Measurements from ENCODE around the gene ZNF346. TPM values are rescaled to one million over a fixed set of nuclear protein-coding genes. Genes with fewer than 3 reads are reported as not detected.

The ZNF346 gene
- polyA plus RNA-seq, 1 donor from 2014 or later = 17.7 TPM

DNA sequence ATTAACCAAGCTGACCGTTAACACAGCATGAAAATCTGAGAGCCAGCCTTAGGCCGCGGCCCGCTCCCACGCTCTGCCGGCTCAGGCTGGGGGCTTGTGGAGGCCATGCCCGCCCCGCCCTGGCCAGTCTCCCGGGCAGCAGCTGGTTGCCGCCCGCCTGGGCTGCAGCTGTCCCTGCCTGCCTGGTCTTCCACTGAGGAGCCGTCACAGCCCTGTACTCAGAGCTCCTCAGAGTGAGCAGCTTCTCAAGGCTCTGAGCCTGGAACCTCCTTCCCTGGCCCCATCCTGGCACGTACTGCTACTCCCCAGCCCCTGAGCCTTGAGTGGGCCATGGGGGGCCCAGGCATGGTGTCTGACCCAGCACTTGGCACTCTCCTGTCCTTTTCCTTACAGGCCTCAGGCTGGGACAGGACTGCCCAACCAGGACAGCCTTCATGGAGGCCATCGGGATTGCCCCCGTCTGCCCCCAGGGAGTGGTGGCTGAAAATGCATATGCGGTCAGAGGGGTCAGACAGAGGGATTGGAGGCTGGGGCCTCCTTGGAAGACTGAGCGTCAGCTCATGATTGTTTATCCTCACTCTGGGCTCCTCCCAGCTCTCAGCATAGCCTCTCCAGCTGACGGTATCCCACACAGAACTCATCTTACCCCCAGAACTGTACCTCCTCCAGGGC is 76.1 kb downstream of the ZNF346 start:
- no peak overlapping the region for H3K4me3 Mint-ChIP-seq
- H3K4me1 Mint-ChIP-seq = no peaks in the 10 kb centered on the region
- no peak overlapping the region for H3K27ac Mint-ChIP-seq
- no peaks in the 10 kb centered on the region for H3K36me3 Mint-ChIP-seq
- peaks cover 4% of the 10 kb centered on the region for H3K27me3 Mint-ChIP-seq
- H3K9me3 Mint-ChIP-seq = peaks cover 0 to 1% (median 0%) of the 10 kb centered on the region in 3 donors

DNA sequence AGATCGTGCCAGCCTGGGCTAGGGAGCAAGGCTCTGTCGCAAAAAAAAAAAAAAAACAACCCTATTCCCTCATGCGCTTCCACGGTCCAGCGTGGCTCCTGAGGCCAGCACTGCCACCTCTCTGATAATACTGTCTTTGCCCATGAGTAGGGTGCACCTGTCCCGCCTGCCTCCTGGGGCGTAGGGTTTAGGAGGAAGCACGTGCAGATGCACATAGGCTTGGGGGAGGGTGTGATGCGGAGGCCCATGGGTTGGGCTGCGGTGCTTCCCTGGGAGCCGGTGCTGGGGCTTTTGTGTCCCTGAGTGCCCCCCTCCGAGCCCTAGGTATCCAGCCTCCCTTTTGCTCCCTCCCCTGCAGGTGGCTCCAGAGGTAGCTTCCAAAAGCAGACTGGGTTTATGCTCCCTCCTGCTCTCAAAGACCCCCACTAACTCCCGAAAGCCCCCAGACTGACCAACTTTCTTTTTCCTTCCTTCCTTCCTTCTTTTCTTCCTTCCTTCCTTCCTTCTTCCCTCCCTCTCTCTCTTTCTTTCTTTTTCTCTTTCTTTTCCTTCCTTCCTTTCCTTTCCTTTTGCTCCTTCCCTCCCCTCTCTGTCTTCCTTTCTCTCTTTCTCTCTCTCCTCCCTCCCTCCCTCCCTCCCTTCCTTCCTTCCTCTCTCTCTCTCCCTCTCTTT is 77.1 kb downstream of the ZNF346 start:
- no peak overlapping the region for H3K27ac Mint-ChIP-seq

DNA sequence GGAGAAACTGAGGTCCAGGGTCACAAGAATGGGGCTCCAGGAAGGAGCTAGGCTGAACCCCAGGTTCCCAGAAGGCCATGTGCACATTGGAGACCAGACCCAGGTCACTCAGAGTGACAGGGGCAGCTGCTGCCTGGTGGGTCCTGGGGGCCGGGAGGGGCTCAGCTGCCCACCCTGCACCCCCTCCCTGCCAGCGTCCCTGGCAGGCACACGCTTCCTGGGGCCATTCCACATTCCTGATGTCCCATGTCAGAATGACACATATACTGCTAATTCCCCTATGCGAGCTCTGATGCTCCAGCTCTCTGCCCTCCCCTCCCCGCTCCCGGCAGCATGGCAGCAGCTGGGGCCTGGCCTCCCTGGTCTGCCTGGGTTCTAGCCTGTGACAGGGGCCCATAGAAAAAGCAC is 78.2 kb downstream of the ZNF346 start:
- H3K36me3 Mint-ChIP-seq = no peaks in the 10 kb centered on the region
- H3K4me3 Mint-ChIP-seq = no peak overlapping the region
- H3K4me1 Mint-ChIP-seq = no peaks in the 10 kb centered on the region
- peaks cover 0 to 1% (median 0%) of the 10 kb centered on the region in 3 donors for H3K9me3 Mint-ChIP-seq
- H3K27ac Mint-ChIP-seq = no peak overlapping the region
- H3K27me3 Mint-ChIP-seq = peaks cover 10% of the 10 kb centered on the region

More for the DNA sequence above, 77.1 kb downstream of the ZNF346 start:
- H3K9me3 Mint-ChIP-seq = peaks cover 0 to 1% (median 0%) of the 10 kb centered on the region in 3 donors
- no peak overlapping the region for H3K4me3 Mint-ChIP-seq
- H3K36me3 Mint-ChIP-seq = no peaks in the 10 kb centered on the region
- peaks cover 8% of the 10 kb centered on the region for H3K27me3 Mint-ChIP-seq
- H3K4me1 Mint-ChIP-seq = no peaks in the 10 kb centered on the region

DNA sequence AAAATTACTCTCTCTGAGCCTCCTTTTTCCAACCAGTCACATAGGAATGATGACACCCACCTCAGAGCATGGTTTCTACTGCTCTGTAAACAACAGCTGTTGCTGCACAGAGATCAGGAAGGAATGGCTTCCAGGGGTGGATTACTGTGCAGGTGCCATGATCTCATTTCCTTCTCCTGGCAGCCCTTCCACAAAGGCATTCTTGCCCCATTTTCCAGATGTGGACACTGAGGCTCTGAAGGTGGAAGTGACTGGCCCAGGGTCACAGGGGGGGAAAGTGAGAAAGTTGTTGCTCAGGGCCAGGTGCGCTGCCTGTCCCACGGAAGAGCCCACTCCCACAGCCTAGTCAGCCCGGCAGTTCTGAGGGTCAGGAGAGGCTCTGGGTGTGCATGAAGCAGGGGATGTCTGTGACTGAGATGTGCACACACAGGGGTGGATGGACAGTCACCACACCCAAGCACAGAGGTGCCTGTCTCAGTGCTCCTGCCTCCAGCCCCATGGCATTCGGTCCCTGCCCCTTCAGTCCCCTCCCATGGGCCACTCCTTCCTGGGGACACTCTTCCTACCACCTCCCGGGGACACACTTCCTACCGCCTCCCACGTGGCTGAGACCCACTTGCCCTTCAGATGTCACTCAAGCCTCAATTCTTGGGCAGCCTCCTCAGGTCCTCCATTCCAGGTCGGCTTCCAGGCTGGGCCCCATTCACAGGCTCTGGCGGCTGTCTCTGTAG is 81.2 kb downstream of the ZNF346 start:
- H3K4me3 Mint-ChIP-seq = no peak overlapping the region
- peaks cover 0 to 1% (median 0%) of the 10 kb centered on the region in 3 donors for H3K9me3 Mint-ChIP-seq
- H3K36me3 Mint-ChIP-seq = no peaks in the 10 kb centered on the region
- H3K27me3 Mint-ChIP-seq = peaks cover 13% of the 10 kb centered on the region
- no peak overlapping the region for H3K27ac Mint-ChIP-seq
- no peaks in the 10 kb centered on the region for H3K4me1 Mint-ChIP-seq

DNA sequence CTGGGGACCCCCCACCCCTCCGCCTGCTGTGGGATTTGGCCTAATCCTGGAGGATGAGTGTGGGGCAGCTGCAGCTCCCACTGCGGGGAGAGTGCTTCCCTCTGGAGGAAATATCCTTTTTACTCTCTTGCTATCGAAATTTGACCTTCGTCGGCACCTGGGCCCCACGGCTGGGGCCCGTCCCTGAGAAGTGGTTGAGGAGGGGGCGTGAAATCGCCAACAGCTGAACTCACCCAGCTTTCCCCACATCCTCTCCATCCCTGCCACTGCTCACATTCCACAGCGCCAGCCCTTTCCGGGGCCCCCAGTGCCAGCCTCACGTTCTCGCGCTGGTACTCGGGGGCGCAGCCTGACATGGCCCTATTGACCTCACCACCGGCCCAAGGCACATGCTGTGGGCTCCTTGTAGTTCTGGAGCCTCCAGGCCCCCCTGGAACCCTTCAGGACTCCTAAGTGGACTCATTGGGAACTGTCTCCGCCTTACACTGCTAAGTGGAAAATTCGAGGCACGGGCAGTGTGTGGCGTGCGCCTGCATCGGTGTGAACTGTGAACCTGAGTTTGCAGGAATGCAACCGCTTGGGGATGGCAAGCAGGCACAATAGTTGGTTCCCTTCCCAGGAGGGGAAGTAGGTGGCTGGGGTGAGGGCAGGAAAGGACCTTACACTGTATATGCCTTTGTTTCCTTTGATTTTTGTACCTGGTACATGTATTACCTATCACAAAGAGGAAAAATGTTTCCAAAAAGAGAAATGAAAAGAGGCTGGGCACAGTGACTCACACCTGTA is 83.4 kb downstream of the ZNF346 start:
- Mint-ChIP-seq H3K27me3 (peaks cover 10% of the 10 kb centered on the region), H3K4me3 (no peak overlapping the region), H3K36me3 (no peaks in the 10 kb centered on the region)

DNA sequence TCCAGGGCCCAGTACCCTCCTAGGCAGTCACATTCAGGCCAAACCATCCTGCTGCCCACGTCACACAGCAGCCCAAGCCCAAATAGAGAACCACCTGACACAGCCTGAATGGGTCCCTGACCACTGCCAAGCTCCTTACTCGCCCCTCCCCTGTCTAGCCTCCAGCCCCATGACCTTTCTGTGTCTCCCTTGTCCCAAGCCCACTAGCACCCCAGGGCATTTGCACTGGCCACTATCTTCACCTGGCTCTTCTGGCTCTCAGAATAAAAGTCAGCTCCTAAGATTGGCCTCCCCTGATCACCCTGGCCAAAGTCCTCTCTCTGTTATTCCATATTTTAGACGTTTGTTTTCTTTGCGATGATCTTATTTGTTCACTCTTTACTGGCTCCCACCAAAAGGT is 84.7 kb downstream of the ZNF346 start:
- no peaks in the 10 kb centered on the region for H3K9me3 Mint-ChIP-seq
- H3K4me3 Mint-ChIP-seq = no peak overlapping the region
- H3K36me3 Mint-ChIP-seq = no peaks in the 10 kb centered on the region
- peaks cover 10% of the 10 kb centered on the region for H3K27me3 Mint-ChIP-seq
- peaks cover 0 to 5% (median 4%) of the 10 kb centered on the region in 3 donors for H3K4me1 Mint-ChIP-seq
- no peak overlapping the region for H3K27ac Mint-ChIP-seq

More for the DNA sequence above, 83.4 kb downstream of the ZNF346 start:
- Mint-ChIP-seq H3K9me3 (no peaks in the 10 kb centered on the region), H3K4me1 (peaks cover 0 to 4% (median 0%) of the 10 kb centered on the region in 3 donors), H3K27ac (no peak overlapping the region)

DNA sequence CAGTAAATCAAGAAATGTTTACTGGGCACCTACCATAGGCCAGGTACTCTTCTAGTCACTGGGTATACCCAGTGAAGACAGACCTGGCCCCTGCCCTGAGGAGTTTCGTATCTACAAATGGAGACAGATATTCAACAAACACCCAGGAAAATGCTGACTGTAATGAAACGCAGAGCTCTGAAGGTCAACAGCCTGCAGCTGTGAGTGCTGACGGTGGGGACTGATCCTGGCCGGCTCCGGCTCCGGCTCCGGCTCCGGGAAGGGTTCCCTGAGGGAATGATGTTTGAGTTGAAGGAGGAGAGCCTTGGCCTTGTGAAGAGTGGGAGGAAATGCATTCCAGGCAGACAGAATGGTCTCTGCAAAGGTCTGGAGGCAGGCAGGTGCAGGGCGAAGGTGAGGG is 87.3 kb downstream of the ZNF346 start:
- peaks cover 5 to 8% (median 8%) of the 10 kb centered on the region in 3 donors for H3K4me1 Mint-ChIP-seq
- no peak overlapping the region for H3K27ac Mint-ChIP-seq
- no peak overlapping the region for H3K4me3 Mint-ChIP-seq
- peaks cover 4% of the 10 kb centered on the region for H3K27me3 Mint-ChIP-seq
- H3K9me3 Mint-ChIP-seq = no peaks in the 10 kb centered on the region
- H3K36me3 Mint-ChIP-seq = no peaks in the 10 kb centered on the region

DNA sequence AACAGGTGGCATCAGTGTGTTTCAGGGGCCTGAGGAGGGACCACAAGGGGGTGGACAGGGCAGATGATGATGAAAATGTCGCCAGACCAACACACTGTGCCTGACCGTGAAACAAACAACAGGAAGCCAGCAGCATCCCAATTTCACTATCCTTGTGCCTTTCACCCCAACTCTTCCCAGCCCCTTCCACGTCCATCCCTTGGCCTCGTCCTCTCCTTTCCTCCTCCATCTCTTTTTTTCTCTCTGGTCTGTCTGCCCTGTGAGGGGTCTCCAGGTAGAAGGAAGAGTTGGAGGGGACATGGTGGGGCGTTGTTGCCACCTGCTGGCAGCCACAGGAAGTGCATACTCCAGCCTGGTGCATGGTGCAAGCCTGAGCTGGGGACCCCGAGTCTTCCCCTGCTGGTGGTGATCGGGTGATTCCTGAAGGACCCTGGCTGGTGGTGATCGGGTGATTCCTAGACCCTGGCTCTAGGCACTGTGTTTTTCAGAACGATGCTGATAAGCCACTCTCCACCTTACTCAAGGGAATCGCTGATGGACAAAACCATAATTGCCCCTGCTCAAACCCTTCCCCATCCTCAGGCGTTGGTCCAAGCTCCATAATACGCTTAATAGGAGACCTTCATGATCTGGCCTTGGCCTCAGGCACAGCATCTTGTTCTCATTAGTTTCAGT is 89.4 kb downstream of the ZNF346 start:
- H3K4me1 Mint-ChIP-seq = peaks cover 8 to 14% (median 14%) of the 10 kb centered on the region in 3 donors
- H3K9me3 Mint-ChIP-seq = no peaks in the 10 kb centered on the region
- H3K4me3 Mint-ChIP-seq = peak overlapping the region in 1 of 4 donors; percentile 48
- H3K27me3 Mint-ChIP-seq = peaks cover 5% of the 10 kb centered on the region
- H3K36me3 Mint-ChIP-seq = no peaks in the 10 kb centered on the region
- H3K27ac Mint-ChIP-seq = no peak overlapping the region

DNA sequence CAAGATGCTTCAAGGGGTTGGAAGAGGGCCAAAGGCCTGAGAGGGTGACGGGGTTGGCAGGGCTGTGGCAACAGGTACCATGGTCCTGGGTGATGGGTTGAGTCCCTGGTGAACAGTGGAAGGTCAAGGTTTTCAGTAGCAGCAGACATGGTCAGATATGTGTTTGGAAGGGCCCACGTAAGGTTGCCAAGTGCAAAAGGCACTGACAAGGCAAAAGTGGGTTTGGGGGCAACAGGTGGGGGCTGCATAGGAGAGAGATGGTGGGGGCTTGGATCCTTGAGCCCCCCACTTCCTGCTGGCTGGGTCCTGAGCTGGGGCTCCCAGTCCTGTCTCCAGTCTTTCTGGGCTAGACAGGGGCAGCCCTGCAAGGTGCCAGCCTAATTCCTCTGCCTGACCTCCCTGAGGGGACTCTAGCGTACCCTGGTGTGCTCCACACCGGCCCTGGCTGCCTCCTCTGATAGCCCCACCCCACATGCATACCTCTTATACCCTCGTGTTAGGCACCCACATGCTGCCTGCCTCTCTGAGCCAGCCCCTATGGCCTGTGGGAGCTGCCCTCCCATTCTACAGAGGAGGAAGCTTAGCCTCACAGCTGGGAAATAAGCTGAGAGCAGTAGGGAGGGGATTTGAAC is 90.2 kb downstream of the ZNF346 start:
- H3K4me1 Mint-ChIP-seq = peaks cover 8 to 16% (median 16%) of the 10 kb centered on the region in 3 donors
- no peaks in the 10 kb centered on the region for H3K9me3 Mint-ChIP-seq
- H3K4me3 Mint-ChIP-seq = no peak overlapping the region
- no peaks in the 10 kb centered on the region for H3K36me3 Mint-ChIP-seq
- H3K27me3 Mint-ChIP-seq = peaks cover 3% of the 10 kb centered on the region
- H3K27ac Mint-ChIP-seq = no peak overlapping the region

DNA sequence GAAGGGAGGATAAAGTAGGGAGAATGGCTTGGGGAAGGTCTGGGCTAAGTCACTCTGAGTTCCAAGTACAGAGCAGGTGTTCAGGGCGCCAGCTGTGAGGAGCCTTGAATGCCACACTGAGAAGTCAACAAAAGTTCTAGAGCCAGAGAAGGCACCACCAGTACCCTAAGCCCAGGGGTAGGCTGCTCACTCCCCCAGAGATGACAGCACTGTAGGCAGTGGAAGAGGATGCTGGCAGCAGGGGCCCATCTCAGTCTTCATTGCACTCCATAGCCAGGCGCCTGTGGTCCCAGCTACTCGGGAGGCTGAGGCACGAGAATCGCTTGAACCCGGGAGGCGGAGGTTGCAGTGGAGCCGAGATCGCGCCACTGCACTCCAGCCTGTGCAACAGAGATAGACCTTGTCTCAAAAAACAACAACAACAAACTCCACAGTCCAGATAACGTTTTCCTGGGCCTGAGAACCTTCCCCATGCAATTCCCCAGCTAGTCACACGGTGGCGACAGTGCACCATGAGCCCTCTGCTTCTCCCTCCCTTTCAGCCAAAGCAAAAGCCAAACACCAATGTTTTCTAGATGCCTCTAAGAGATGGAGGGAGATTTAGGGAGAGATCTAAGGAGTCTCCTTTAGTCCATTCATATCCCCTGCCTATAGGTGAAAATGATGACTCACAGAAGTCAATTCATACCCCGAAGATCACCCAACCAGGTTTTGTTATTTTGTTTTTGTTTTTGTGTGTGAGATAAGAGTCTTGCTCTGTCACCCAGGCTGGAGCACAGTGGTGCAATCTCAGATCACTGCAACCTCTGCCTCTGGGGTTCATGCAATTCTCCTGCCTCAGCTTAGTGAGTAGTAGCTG is 91.3 kb downstream of the ZNF346 start:
- Mint-ChIP-seq H3K27ac (peak overlapping the region in 1 of 3 donors; percentile 86), H3K9me3 (no peaks in the 10 kb centered on the region), H3K27me3 (peaks cover 3% of the 10 kb centered on the region), H3K4me3 (peak overlapping the region in 1 of 4 donors; percentile 25), H3K36me3 (no peaks in the 10 kb centered on the region), H3K4me1 (peaks cover 8 to 17% (median 16%) of the 10 kb centered on the region in 3 donors)

DNA sequence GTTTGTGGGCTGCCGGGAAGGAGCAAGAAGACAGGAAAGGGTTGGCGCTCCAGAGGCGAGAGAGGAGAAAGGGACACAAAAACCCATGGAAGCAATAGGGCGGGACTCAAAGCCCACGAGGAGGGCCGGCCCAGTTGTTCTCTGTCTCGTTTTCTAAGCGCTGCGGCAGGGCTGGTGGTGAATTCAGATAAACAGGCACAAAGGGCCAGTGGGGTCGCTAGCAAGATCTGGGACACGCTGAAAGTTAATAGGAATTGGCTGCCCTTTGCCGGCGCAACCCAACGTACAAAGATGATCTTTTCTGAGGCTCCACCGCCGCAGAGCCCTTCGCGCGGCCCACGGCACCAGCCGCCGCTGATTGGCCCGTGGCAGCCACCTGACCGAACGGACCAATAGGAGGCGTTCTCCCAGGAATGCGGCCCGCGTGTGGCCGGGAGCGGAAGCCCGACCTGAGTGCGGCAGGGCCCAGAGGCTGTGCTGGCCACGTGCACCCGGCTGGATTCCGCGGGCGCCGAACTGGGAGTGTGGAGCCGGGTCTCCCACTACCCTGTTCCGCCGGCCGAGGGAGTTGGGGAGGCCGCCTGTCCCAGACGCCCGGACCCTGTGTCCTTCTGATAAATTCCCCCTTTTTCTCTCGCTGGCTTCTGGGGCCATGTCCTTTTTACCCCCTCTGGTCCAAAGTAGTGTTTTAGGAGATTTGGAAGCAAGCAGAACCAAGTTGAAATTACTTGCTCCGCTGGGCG is 94.3 kb downstream of the ZNF346 start:
- H3K9me3 Mint-ChIP-seq = no peaks in the 10 kb centered on the region
- peak overlapping the region; percentile 41 to 90 (median 66) for H3K4me3 Mint-ChIP-seq
- H3K27ac Mint-ChIP-seq = peak overlapping the region in 2 of 3 donors; percentile 3 to 70
- H3K4me1 Mint-ChIP-seq = peaks cover 3 to 16% (median 14%) of the 10 kb centered on the region in 3 donors
- H3K36me3 Mint-ChIP-seq = no peaks in the 10 kb centered on the region
- peaks cover 1% of the 10 kb centered on the region for H3K27me3 Mint-ChIP-seq

DNA sequence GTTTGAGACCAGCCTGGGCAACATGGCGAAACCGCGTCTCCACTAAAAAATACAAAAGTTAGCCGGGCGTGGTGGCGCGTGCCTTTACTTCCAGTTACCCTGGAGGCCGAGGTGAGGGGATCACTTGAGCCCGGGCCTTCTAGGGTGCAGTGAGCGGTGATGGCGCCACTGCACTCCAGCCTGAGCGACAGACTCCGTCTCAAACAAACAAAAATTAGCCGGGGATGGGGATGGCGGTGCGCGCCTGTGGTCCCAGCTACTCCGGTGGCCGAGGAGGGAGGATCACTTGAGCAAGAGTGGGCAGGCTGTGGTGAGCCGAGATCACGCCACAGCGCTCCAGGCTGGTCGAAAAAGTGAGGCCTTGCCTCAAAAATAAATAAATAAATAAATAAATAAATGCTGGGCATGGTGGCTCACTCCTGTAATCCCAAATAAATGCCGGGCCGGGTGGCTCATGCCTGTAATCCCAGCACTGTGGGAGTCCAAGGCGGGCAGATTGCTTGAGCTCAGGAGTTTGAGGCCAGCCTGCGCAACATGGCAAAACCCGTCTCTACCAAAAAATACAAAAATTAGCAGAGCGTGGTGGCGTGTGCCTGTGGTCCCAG is 95.0 kb downstream of the ZNF346 start:
- H3K9me3 Mint-ChIP-seq = no peaks in the 10 kb centered on the region
- H3K27me3 Mint-ChIP-seq = peaks cover 1% of the 10 kb centered on the region
- H3K4me3 Mint-ChIP-seq = peak overlapping the region in 1 of 4 donors; percentile 54
- peaks cover 3 to 16% (median 13%) of the 10 kb centered on the region in 3 donors for H3K4me1 Mint-ChIP-seq
- H3K36me3 Mint-ChIP-seq = no peaks in the 10 kb centered on the region
- H3K27ac Mint-ChIP-seq = peak overlapping the region in 1 of 3 donors; percentile 22

Data from IgD-negative memory B cell (primary cell).